T47D (cell line): ENCODE data around the gene POU2F1.

Experiments
- DNase-seq, 2 experiments: peaks; one replicate each; pipeline versions ENCODE4 v3.0.0 to v3.0.0-alpha.2; 2011 to 2012; ENCODE audit warnings: low read depth in 1 of 2, low spot score in 1 of 2
- JUND ChIP-seq: IDR thresholded peaks from 2 replicates; pipeline ENCODE4 v1.6.1; 2012; ENCODE audit warnings: low read depth
- in situ Hi-C: cut with HindIII; loops from 2 replicates; pipeline ENCODE4 v1.10.0; 2016; ENCODE audit warnings: low sequenced_read_pairs, low pct_unique_long_range_greater_than_20kb

The POU2F1 gene

GRCh38 chr1:167463875-167464575 is 243.3 kb downstream of the POU2F1 start:
- DNase-seq: no peak
- in situ Hi-C loops: no loop called here
- TF ChIP-seq JUND: no peak

- no peak for DNase-seq
- no peak for TF ChIP-seq JUND
- in situ Hi-C loops: no loop called here
These were observed 244.3 kb downstream of the POU2F1 start for GRCh38 chr1:167465018-167465417.

- DNase-seq: no peak
- in situ Hi-C loops: no loop called here
- no peak for TF ChIP-seq JUND
These were observed 245.1 kb downstream of the POU2F1 start for GRCh38 chr1:167465743-167466142.

DNA sequence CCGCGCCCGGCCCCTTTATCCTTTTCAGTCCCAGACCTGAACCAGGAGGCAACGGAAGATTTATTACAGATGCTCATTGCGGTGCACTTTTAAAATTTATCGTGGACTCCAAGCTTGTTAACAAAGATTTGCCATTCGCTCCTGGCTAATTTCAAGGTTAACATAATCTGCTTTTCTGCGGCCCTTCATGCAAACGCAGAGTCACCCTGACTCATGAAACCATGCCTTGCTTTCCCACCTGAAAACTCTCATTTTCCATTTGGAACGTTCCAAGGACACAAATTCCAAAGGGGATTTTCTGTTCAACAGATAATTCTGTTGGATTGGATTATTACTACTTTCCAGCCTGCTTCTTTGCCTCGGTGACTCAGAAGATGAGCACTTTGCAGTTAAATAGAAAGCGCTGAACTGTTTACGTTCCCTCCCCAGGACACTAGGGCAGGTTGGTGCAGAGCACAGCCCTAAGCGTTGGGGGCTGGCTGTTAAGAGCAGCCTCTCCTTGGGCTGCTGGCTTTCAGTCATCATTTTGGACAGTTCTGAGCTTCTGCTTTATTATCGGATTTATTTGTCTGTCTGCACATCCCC is 246.5 kb downstream of the POU2F1 start:
- no peak for DNase-seq
- in situ Hi-C loops: no loop called here
- no peak for TF ChIP-seq JUND

- in situ Hi-C loops: no loop called here
- no peak for DNase-seq
- no peak for TF ChIP-seq JUND
These were observed 247.1 kb downstream of the POU2F1 start for GRCh38 chr1:167467752-167468151.

GRCh38 chr1:167469280-167469965 is 248.7 kb downstream of the POU2F1 start:
- in situ Hi-C loops: no loop called here
- TF ChIP-seq JUND: no peak
- DNase-seq: no peak

DNA sequence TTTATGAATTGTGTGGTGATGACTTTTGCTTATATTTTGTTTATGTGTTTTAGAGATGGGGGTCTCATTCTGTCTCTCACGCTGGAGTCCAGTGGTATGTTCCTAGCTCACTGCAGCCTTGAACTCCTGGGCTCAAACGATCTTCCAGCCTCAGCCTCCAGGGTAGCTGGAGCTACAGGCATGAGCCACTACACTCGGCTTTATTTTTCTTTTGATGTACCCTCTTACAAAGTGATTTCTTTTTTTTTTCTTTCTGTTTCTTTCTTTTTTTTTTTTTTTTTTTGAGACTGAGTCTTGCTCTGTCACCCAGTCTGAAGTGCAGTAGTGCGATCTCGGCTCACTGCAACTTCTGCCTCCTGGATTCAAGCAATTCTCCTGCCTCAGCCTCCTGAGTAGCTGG is 250.9 kb downstream of the POU2F1 start:
- in situ Hi-C loops: no loop called here
- TF ChIP-seq JUND: no peak
- no peak for DNase-seq

DNA sequence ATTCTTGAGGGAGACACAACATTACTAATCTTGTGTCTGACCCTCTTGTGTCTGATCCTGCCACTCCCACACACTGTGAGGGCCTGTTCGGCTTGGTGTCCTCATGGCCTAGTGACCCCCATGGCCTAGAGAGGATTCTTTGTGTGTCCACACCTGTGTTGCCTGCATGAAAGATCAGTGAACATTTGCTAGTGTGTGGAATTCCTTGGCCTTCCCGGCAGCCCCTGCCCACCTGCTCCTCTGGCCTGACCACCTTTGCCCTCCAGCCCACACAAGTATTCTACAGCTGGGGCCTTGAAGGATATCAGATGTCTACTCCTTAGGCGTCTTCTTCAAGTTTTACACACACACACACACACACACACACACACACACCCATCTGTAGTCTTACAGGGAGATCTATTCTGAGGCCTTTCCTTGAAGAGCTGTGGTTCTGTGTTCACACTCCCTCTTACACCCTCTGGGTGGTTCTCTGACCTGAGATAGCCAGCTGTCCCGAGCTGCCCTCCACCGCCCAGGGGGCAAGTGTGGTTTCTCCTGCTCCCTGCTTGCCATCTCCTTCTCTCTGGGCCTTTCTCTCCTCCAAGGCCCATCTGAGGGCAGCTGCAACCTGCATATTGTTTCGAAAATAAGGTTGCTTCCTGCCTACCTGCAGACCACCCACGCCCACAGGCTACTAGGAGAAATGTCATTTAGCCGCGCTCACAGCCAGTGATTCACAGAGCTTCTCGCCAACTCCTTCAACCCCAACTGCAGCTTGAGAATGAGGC is 252.3 kb downstream of the POU2F1 start:
- no peak for DNase-seq
- no peak for TF ChIP-seq JUND
- in situ Hi-C loops: no loop called here

DNA sequence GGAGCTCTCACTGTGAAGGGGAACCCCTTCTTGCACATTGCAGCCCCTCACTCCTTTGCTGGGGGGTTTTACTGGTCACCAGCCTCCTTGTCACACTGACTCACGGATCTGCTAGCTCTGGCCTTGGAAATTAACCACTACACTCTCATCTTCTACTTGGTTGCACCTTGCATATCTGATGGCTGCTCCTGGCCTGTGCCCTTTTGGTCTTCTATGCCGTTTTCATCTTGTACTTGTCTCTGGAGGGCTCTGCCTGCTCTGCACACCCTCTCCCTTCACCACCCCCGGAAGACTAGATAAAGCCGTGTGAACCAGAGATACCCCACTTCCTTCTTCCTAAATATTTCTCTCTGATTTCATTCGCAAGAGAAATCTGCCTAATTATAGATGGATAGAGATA is 253.1 kb downstream of the POU2F1 start:
- in situ Hi-C loops: no loop called here
- no peak for TF ChIP-seq JUND

GRCh38 chr1:167474191-167474641 is 253.5 kb downstream of the POU2F1 start:
- no peak for TF ChIP-seq JUND
- no peak for DNase-seq
- in situ Hi-C loops: no loop called here

More for the DNA sequence above, 253.1 kb downstream of the POU2F1 start:
- DNase-seq: no peak

- in situ Hi-C loops: no loop called here
- no peak for TF ChIP-seq JUND
- no peak for DNase-seq
These were observed 255.4 kb downstream of the POU2F1 start for GRCh38 chr1:167476061-167476460.
